Thoracic aorta (tissue), 2 donors: ENCODE data around the gene ERGIC1. TPM values are rescaled to one million over a fixed set of nuclear protein-coding genes. Genes with fewer than 3 reads are reported as not detected.
A peak's percentile ranks its signal among the peaks of the same experiment; 100 is the strongest.

Experiments
- ATAC-seq: fragments of 150-250 bp; one replicate; pipeline ENCODE4 v1.8.0; 2017; ENCODE audit warnings: low read depth; ENCODE audit not compliant: insufficient number of reproducible peaks, low FRiP score
- DNase-seq: peaks from one replicate; pipeline ENCODE4 v3.0.0-alpha.2; 2020; ENCODE audit warnings: low spot score
- H3K27ac ChIP-seq, 2 donors: fragments of 200-600 bp; sonication (generic); 1 replicate in 1 of 2; 2 replicates in 1 of 2; pipeline ENCODE4 v1.5.1; 2016; ENCODE audit warnings: mild to moderate bottlenecking in 2 of 2, moderate library complexity in 2 of 2
- H3K27me3 ChIP-seq: fragments of 200-600 bp; sonication (generic); replicated peaks from 2 replicates; pipeline ENCODE4 v1.6.0; 2016; ENCODE audit warnings: mild to moderate bottlenecking; ENCODE audit not compliant: insufficient read depth
- H3K36me3 ChIP-seq: fragments of 200-600 bp; sonication (generic); one replicate; pipeline ENCODE4 v1.5.1; 2016
- H3K4me1 ChIP-seq, 2 donors: fragments of 200-600 bp; sonication (generic); 1 replicate in 1 of 2; 2 replicates in 1 of 2; pipeline versions ENCODE4 v1.5.1 to v1.6.0; 2016; ENCODE audit warnings: low read depth in 2 of 2, mild to moderate bottlenecking in 1 of 2; ENCODE audit not compliant: control insufficient read depth in 1 of 2
- H3K4me3 ChIP-seq: fragments of 200-600 bp; sonication (generic); 2 replicates; pipeline ENCODE4 v1.5.1; 2016; ENCODE audit warnings: mild to moderate bottlenecking
- H3K9me3 ChIP-seq: fragments of 200-600 bp; sonication (generic); 2 replicates; pipeline ENCODE4 v1.5.1; 2016
- total RNA-seq, 2 donors: library from RNA; depleted of rRNA; stranded (reverse); fragments of >200 nt; gene quantifications; one replicate each; pipeline versions ENCODE4 v1.1.0 to v1.2.3, GENCODE V29; 2016
- TF ChIP-seq, protein P1 (sequence below): fragments of 200-600 bp; sonication (generic); IDR thresholded peaks from one replicate; pipeline ENCODE4 v1.5.1; 2019; ENCODE audit warnings: antibody characterized with exemption

The ERGIC1 gene
- total RNA-seq, 2 donors from 2014 or later: 141 to 230 TPM

DNA sequence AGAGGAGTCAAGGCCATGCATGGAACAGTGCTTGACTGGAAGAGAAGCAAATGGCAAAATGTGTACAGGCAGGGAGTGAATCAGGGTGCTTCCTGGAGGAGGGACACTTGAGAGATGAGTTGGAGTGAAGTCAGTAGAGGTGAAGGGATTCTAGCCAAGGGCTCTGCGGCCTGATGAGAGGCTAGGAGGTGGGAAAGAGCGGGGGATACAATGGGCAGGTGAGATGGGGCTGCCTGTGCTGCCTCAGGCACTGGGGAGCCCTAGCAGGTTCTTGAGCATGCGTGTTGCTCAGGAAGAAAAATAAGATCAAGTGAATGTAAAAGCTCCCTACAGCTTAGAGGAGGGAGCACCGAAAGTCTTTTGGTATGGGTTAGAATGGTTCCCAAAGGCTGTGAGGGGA is 22.3 kb downstream of the ERGIC1 start:
- no peak for DNase-seq
- no peak for ATAC-seq
- no peak overlapping the region for H3K4me3 ChIP-seq
- H3K27me3 ChIP-seq: no peaks in the 10 kb centered on the region
- TF ChIP-seq, protein P1, sequence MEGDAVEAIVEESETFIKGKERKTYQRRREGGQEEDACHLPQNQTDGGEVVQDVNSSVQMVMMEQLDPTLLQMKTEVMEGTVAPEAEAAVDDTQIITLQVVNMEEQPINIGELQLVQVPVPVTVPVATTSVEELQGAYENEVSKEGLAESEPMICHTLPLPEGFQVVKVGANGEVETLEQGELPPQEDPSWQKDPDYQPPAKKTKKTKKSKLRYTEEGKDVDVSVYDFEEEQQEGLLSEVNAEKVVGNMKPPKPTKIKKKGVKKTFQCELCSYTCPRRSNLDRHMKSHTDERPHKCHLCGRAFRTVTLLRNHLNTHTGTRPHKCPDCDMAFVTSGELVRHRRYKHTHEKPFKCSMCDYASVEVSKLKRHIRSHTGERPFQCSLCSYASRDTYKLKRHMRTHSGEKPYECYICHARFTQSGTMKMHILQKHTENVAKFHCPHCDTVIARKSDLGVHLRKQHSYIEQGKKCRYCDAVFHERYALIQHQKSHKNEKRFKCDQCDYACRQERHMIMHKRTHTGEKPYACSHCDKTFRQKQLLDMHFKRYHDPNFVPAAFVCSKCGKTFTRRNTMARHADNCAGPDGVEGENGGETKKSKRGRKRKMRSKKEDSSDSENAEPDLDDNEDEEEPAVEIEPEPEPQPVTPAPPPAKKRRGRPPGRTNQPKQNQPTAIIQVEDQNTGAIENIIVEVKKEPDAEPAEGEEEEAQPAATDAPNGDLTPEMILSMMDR: no peak
- peaks cover 45 to 97% of the 10 kb centered on the region in 2 donors for H3K4me1 ChIP-seq
- no peaks in the 10 kb centered on the region for H3K36me3 ChIP-seq
- peak overlapping the region; percentile 83 to 97 for H3K27ac ChIP-seq
- H3K9me3 ChIP-seq: no peaks in the 10 kb centered on the region

DNA sequence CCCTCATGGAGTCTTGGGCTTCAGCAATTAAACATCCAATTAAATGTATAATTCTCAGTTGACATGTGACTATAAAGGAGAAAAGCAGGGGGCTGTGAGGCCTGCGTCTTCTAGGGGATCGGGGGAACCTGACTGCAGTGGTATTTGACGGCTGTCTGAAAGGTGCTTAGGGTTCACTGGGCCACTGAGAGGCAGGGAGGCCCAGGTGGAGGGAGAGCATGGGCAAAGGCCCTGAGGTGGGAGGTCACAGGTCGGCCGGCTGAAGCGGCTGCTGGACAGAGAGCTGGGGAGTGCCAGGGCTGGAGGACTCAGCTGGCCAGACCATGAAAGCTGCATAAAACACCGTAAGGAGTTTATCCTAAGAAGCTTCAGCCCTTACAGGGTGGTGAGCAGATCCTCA is 23.9 kb downstream of the ERGIC1 start:
- no peak for DNase-seq
- Histone ChIP-seq H3K27ac (peak overlapping the region; percentile 97 to 100), H3K27me3 (no peaks in the 10 kb centered on the region), H3K4me3 (no peak overlapping the region), H3K4me1 (peaks cover 56 to 96% of the 10 kb centered on the region in 2 donors), H3K9me3 (no peaks in the 10 kb centered on the region), H3K36me3 (no peaks in the 10 kb centered on the region)
- no peak for ATAC-seq
- TF ChIP-seq, protein P1: no peak

DNA sequence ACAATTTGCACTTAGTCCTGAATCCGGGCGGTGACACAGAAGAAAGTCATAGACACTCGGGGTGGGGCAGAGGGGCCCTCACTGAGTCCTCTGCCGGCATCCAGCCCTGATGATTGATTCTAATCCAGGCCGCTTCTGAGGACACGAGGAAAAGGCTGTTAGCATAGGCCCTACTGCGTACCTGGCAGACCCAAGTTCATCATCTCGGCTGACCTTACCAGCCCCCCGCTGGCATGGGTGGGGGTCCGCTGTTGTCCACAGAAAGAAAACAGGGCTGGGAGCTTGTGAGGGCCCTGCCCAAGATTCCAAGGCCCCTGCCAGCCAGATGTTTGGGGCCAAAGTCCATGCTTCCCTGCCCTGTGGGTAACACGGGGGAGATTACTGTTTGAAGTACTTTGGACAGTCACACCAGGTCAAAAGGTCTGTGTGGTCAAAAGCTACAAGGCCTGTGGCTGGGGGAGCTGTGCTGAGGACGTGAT is 24.5 kb downstream of the ERGIC1 start:
- DNase-seq: no peak
- no peak for ATAC-seq
- Histone ChIP-seq H3K9me3 (no peaks in the 10 kb centered on the region), H3K36me3 (no peaks in the 10 kb centered on the region), H3K27me3 (no peaks in the 10 kb centered on the region), H3K4me3 (no peak overlapping the region), H3K27ac (peak overlapping the region; percentile 97 to 100), H3K4me1 (peaks cover 52 to 94% of the 10 kb centered on the region in 2 donors)
- TF ChIP-seq, protein P1: no peak

DNA sequence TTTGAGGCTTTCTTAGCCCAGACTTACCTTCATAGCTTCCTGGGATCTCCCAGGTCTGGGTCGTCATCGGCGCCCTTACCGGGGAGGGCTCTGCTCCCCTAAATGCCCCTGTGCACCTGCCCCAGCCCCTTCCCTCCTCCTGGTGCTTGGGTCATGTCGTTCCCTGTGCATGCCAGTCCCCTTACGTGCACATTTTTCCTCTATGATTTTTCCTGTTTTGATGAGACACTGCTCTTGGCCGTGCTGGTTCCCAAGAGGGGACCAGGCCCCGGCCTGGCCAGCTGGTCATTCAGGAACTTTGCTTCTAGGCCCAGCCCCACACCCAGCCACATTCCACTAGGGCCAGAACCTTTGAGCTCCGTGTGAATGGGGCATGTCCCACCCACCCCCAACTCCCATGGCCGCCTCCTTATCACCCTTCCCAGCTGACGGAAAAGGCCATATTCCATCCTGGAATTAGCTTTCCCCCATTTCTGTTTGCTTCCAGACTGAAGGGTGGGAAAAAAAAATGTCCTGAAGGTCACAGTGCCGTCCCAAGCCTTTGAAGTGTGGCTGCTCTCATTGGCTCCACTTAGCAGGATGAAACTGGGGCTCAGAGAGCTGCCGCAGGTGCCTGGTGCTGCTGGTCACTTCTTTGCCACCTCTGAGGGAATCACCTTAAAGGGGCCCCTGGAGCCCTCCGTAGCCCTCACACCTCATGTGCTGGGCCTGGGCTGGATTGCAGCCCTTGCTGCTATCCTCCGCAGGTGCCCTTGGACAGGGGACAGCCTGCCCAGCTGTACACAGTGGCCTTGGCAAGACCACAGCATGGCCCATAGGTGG is 25.1 kb downstream of the ERGIC1 start:
- H3K4me3 ChIP-seq: peak overlapping the region; percentile 60
- H3K9me3 ChIP-seq: no peaks in the 10 kb centered on the region
- H3K27me3 ChIP-seq: no peaks in the 10 kb centered on the region
- TF ChIP-seq, protein P1: no peak
- no peaks in the 10 kb centered on the region for H3K36me3 ChIP-seq
- DNase-seq (peak; percentile 70), ATAC-seq (peak; percentile 18)
- peaks cover 52 to 91% of the 10 kb centered on the region in 2 donors for H3K4me1 ChIP-seq
- peak overlapping the region; percentile 97 to 100 for H3K27ac ChIP-seq

DNA sequence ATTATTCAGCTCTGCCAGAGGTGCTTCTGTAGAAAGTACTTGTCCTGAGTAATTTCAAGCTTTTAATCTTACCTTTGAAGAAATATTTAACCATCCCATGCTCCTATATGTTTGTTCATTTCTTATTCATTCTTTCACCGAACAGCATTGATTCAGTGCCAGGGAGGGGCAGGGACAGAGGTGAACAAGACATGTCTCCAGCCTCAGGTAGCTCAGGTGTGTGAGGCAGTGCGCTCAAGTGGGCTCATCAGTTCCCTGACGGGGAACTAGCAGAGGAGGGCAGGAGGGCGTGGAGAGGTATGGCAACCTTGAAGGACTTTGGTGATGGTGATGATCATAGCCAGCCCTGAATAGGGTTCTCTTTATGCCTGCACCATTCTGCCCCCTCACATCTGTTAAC is 25.9 kb downstream of the ERGIC1 start:
- TF ChIP-seq, protein P1: no peak
- DNase-seq: no peak
- ATAC-seq: no peak
- Histone ChIP-seq H3K9me3 (no peaks in the 10 kb centered on the region), H3K36me3 (no peaks in the 10 kb centered on the region), H3K4me1 (peaks cover 49 to 90% of the 10 kb centered on the region in 2 donors), H3K27ac (peak overlapping the region; percentile 97 to 100), H3K4me3 (peak overlapping the region; percentile 60), H3K27me3 (no peaks in the 10 kb centered on the region)
